HTR-8/SVneo (cell line): ENCODE data around the gene MACROD1.

Experiments used
- DNase-seq: peaks from one replicate; pipeline ENCODE4 v3.0.0; 2011; ENCODE audit warnings: low spot score, mixed read lengths; ENCODE audit not compliant: insufficient read length
- FAIRE-seq: peaks from 2 replicates; lab custom pipeline; 2011; peaks lifted over from hg19 to GRCh38; lab: Jason Lieb, UNC

The MACROD1 gene

GRCh38 chr11:64026575-64027205 lies 139.2 kb downstream of the MACROD1 start:
- no peak for FAIRE-seq

GRCh38 chr11:64025205-64025604 lies 140.7 kb downstream of the MACROD1 start:
- DNase-seq (no peak), FAIRE-seq (no peak)

More at GRCh38 chr11:64026575-64027205, 139.2 kb downstream of the MACROD1 start:
- no peak for DNase-seq

- no peak for DNase-seq
- FAIRE-seq, result no peak
These were observed 141.9 kb downstream of the MACROD1 start for GRCh38 chr11:64023712-64024710.

GRCh38 chr11:64022125-64022784 lies 143.7 kb downstream of the MACROD1 start:
- DNase-seq (no peak), FAIRE-seq (no peak)

GRCh38 chr11:64021757-64022093 lies 144.2 kb downstream of the MACROD1 start:
- FAIRE-seq (no peak), DNase-seq (no peak)

GRCh38 chr11:64020976-64021756 lies 144.7 kb downstream of the MACROD1 start:
- DNase-seq (no peak), FAIRE-seq (no peak)

GRCh38 chr11:64019106-64020037 lies 146.5 kb downstream of the MACROD1 start:
- DNase-seq (no peak), FAIRE-seq (no peak)

GRCh38 chr11:64018310-64018709 lies 147.6 kb downstream of the MACROD1 start:
- DNase-seq (no peak), FAIRE-seq (no peak)

- DNase-seq (no peak), FAIRE-seq (no peak)
These were observed 148.0 kb downstream of the MACROD1 start for GRCh38 chr11:64017945-64018224.

- DNase-seq (no peak), FAIRE-seq (no peak)
These were observed 149.7 kb downstream of the MACROD1 start for GRCh38 chr11:64015935-64016845.

GRCh38 chr11:64015510-64015909 lies 150.4 kb downstream of the MACROD1 start:
- FAIRE-seq, result no peak
- no peak for DNase-seq

- FAIRE-seq (no peak), DNase-seq (no peak)
These were observed 151.6 kb downstream of the MACROD1 start for GRCh38 chr11:64014356-64014755.

- DNase-seq, result no peak
- FAIRE-seq, result no peak
These were observed 152.6 kb downstream of the MACROD1 start for GRCh38 chr11:64013141-64013896.

- FAIRE-seq (no peak), DNase-seq (no peak)
These were observed 154.5 kb downstream of the MACROD1 start for GRCh38 chr11:64011371-64011770.

- FAIRE-seq (peak; percentile 98), DNase-seq (no peak)
These were observed 155.1 kb downstream of the MACROD1 start for GRCh38 chr11:64010783-64011182.

GRCh38 chr11:64009710-64010109 lies 156.2 kb downstream of the MACROD1 start:
- DNase-seq, result no peak
- FAIRE-seq, result no peak

- FAIRE-seq (no peak), DNase-seq (no peak)
These were observed 156.8 kb downstream of the MACROD1 start for GRCh38 chr11:64008914-64009633.
